GM13976 (cell line): ENCODE data around the gene TAF4.

Experiments
- DNase-seq: peaks from one replicate; pipeline ENCODE4 v3.0.0; 2012; ENCODE audit warnings: low spot score
- CTCF ChIP-seq: IDR thresholded peaks from 2 replicates; pipeline ENCODE4 v1.5.1; 2012; ENCODE audit warnings: borderline replicate concordance, mild to moderate bottlenecking; ENCODE audit not compliant: insufficient read depth; ENCODE audit errors: extremely low read depth, missing control alignments, control extremely low read depth
- in situ Hi-C: fragments of 300-500 bp; cut with MboI; formaldehyde crosslinking; loops from one replicate; pipeline ENCODE4 v1.12.0; 2022; ENCODE audit warnings: low sequenced_read_pairs, mixed read lengths, inconsistent platforms; ENCODE audit not compliant: unreplicated experiment

Gene TAF4

DNA sequence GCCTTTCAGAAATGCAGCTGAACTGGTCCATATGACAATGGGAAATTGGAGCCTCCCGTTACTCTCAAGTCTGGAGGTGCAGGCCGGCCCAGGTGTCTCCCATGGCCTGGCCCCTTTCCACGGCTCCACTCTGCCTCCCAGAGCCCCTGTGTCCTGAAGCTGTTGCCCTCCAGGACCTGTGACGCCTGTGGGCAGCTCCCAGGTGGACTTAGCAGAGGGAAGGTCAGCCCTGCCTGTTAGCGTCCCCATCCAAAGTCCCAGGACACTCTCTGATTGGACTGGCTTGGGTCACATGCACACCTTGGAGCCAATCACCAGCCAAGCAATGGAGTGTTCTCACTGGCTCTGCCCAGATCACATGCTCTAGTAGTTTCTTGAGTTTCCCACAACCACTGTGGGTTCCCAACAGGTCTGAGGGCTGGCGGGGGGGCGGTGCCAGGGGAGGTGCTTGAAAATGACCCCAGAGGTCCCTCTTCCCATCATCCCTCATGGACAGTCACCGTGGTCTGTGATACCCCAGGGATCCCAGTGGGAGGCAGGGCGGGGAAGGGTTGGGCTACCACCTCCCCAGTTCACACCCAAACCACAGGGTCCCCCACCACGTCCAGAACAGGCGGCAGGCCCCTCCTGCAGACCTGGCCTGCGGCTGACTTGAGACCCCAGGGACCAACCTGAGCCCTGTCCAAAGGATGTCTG, 135.6 kb downstream of the TAF4 start:
- in situ Hi-C loops: no loop called here
- no peak for DNase-seq
- no peak for TF ChIP-seq CTCF

DNA sequence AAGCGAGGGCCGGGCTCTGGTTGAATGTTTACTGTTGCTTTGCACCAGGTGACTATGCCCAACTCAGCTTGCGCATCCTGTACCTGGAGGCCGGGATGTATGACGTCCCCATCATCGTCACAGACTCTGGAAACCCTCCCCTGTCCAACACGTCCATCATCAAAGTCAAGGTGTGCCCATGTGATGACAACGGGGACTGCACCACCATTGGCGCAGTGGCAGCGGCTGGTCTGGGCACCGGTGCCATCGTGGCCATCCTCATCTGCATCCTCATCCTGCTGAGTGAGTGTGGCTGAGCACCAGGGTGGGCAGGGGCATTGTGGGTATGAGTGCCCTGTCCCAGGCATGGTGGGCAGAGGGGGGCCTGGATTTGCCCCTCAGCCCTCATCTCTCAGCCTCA, 136.1 kb downstream of the TAF4 start:
- DNase-seq: no peak
- no peak for TF ChIP-seq CTCF
- in situ Hi-C loops: no loop called here

- in situ Hi-C loops: no loop called here
- no peak for TF ChIP-seq CTCF
- DNase-seq: no peak
Observed at GRCh38 chr20:61927826-61928541, 137.7 kb downstream of the TAF4 start.

DNA sequence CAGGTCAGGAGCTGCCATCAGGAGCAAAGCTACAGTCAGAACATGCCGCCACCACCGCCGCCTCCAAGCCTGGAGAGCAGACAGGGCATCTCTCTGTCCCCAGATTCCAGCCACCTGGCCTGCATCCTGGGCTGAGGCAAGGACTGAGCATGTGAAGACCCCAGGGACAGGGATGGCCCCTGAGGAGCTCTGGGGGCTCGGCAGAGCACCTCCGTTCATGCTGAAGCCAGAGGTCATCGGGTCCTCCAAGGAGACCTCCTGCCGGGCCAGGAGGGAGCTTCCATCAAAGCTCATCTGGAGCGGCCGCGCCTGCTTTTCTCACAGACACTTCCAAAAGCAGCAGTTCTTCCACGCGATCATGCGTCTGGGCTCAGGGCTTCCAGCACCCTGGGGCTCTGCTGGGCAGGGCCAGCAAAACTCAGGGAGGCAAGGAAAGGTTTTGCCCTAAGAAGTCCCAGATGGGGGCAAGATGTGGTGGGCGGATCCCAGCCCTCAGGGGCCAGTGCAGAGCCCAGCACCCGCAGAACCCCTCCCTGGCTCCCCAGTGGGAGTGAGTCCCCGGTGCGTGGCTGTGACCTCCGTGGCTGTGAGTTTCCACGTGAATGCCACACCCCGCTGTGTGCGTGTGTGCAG, 138.4 kb downstream of the TAF4 start:
- DNase-seq: no peak
- TF ChIP-seq CTCF: no peak
- in situ Hi-C loops: no loop called here

DNA sequence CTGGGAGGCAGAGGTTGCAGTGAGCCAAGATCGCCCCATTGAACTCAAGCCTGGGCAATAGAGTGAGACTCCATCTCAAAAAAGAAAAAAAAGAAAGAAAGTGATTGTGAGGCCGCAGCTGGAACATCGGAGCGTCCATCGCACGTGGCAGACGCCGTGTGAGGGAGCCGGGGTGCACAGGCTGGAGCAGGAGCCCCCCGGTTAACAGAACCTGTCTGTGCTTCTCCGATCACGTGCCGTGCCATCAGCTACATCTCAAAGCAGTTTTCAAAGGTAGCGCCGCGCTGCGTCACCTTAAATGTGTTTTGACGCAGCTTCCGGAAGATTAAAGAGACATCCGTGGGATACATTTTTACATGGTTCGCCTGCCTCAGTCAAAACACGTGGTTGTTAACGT, 138.9 kb downstream of the TAF4 start:
- in situ Hi-C loops: no loop called here
- no peak for TF ChIP-seq CTCF
- no peak for DNase-seq

DNA sequence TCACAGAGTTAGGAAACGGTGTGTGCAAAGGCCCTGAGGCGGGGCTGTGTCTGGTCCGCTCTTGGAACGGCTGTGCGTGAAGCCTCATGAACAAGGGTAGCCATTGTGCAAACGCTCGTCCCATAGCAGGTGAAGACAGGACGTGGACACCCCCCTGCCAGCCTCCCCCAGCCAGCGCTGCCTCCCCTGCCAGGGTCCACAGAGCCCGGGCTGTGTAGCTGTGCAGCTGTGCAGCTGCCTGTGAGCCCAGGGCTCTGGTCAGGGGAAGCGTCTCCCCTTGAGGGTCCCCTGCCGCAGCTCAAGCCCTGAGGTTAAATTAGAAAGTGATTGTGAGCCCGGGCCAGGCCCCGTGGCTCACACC, 139.4 kb downstream of the TAF4 start:
- in situ Hi-C loops: no loop called here
- DNase-seq: no peak
- TF ChIP-seq CTCF: no peak
